HCT116 (cell line): ENCODE measurements around the gene DNAAF6. TPM values are rescaled to one million over a fixed set of nuclear protein-coding genes. Genes with fewer than 3 reads are reported as not detected.
A peak's percentile ranks its signal among the peaks of the same experiment; 100 is the strongest.

ENCODE experiments used
- ATAC-seq: fragments of 200-7000 bp; cut with Tn5 transposase; 2 replicates; pipeline ENCODE4 v1.9.1; 2020; ENCODE audit warnings: mild to moderate bottlenecking, moderate library complexity
- BruUV-seq: library from RNA; stranded (reverse); fragments of 400-500 nt; replicated peaks from 2 replicates; lab custom pipeline; 2021; lab: Mats Ljungman, UMichigan
- CTCF ChIA-PET: fragments of 300-600 bp; sonication (Branson Sonifier 250); formaldehyde crosslinking; loops from one replicate; lab custom pipeline; 2021; ENCODE audit warnings: antibody characterized with exemption; lab: Charles Lee
- POLR2A ChIA-PET: fragments of 300-600, 350-600 bp; sonication (Branson Sonifier 250); formaldehyde crosslinking; loops from one replicate; lab custom pipeline; 2021; ENCODE audit warnings: antibody characterized with exemption; lab: Charles Lee
- RAD21 ChIA-PET, 2 experiments: fragments of 300-600 bp; sonication (Branson Sonifier 250); formaldehyde crosslinking; loops; one replicate each; lab custom pipeline; 2023; ENCODE audit warnings: low total read pairs in 2 of 2; ENCODE audit not compliant: uncharacterized antibody in 2 of 2, unreplicated experiment in 2 of 2, low non-redundant PET in 1 of 2; lab: Charles Lee
- DNase-seq: peaks from one replicate; pipeline ENCODE4 v3.0.0-alpha.2; 2010; ENCODE audit warnings: low read depth, low spot score
- H2AFZ ChIP-seq: fragments of 200-600 bp; shearing (Covaris generic), sonication (generic); 2 replicates; pipeline ENCODE4 v1.6.1; 2017; ENCODE audit warnings: low read depth, mixed run types, mixed read lengths, antibody characterized with exemption, low read length; ENCODE audit not compliant: poor library complexity, severe bottlenecking
- H3K27ac ChIP-seq: 2 replicates; pipeline ENCODE4 v1.5.1; 2012; ENCODE audit warnings: low read depth, low read length
- H3K27me3 ChIP-seq: fragments of 200-600 bp; sonication (generic); 2 replicates; pipeline ENCODE4 v1.6.1; 2016; ENCODE audit warnings: mixed run types, low read length, mixed read lengths; ENCODE audit not compliant: insufficient read depth
- H3K36me3 ChIP-seq, 2 experiments: fragments of 200-500 bp in 1 of 2; fragments of 200-600 bp in 1 of 2; sonication (Bioruptor generic) in 1 of 2; sonication (generic) in 1 of 2; 2 replicates each; pipeline versions ENCODE4 v1.5.1 to v1.6.1; 2014 to 2016; ENCODE audit warnings: low read length in 2 of 2, inconsistent platforms in 1 of 2, mixed read lengths in 1 of 2, mixed run types in 1 of 2; ENCODE audit not compliant: insufficient read depth in 2 of 2, control insufficient read depth in 1 of 2
- H3K4me1 ChIP-seq, 2 experiments: fragments of 200-600 bp in 1 of 2; sonication (generic) in 1 of 2; 2 replicates each; pipeline versions ENCODE4 v1.5.1 to v1.6.1; 2012 to 2017; ENCODE audit warnings: low read length in 2 of 2, inconsistent platforms in 1 of 2, mild to moderate bottlenecking in 1 of 2, mixed read lengths in 1 of 2, mixed run types in 1 of 2, moderate library complexity in 1 of 2; ENCODE audit not compliant: insufficient read depth in 2 of 2, control insufficient read depth in 1 of 2
- H3K4me2 ChIP-seq: fragments of 200-600 bp; sonication (generic); 2 replicates; pipeline ENCODE4 v1.6.1; 2017; ENCODE audit warnings: mixed run types, low read length, mixed read lengths
- H3K4me3 ChIP-seq, 2 experiments: fragments of 200-600 bp in 1 of 2; sonication (generic) in 1 of 2; replicated peaks in 1 of 2; 2 replicates each; pipeline ENCODE4 v1.5.1; 2011 to 2016; ENCODE audit warnings: low read length in 2 of 2, control low read depth in 1 of 2, low read depth in 1 of 2, mild to moderate bottlenecking in 1 of 2, mixed read lengths in 1 of 2, mixed run types in 1 of 2
- H3K79me2 ChIP-seq: fragments of 200-600 bp; sonication (generic); 2 replicates; pipeline ENCODE4 v1.6.1; 2017; ENCODE audit warnings: mild to moderate bottlenecking, mixed run types, low read length, moderate library complexity, mixed read lengths; ENCODE audit not compliant: insufficient read depth
- H3K9ac ChIP-seq: fragments of 200-600 bp; sonication (generic); 2 replicates; pipeline ENCODE4 v1.6.1; 2016; ENCODE audit warnings: low read length, mixed read lengths
- H3K9me2 ChIP-seq: fragments of 200-600 bp; sonication (generic), shearing (Covaris generic); 2 replicates; pipeline ENCODE4 v1.6.1; 2017; ENCODE audit warnings: mixed run types, mild to moderate bottlenecking, moderate library complexity; ENCODE audit not compliant: insufficient read depth
- H3K9me3 ChIP-seq, 2 experiments: fragments of 200-500 bp in 1 of 2; fragments of 200-600 bp in 1 of 2; sonication (Bioruptor generic) in 1 of 2; sonication (generic) in 1 of 2; 2 replicates each; pipeline ENCODE4 v1.6.1; 2014 to 2017; ENCODE audit warnings: low read length in 2 of 2, mixed read lengths in 2 of 2, inconsistent platforms in 1 of 2, low read depth in 1 of 2, mild to moderate bottlenecking in 1 of 2, mixed run types in 1 of 2, moderate library complexity in 1 of 2; ENCODE audit not compliant: control insufficient read depth in 1 of 2, insufficient read depth in 1 of 2
- H4K20me1 ChIP-seq: fragments of 200-600 bp; sonication (generic), shearing (Covaris generic); 2 replicates; pipeline ENCODE4 v1.6.1; 2017; ENCODE audit warnings: mixed run types, mild to moderate bottlenecking, moderate library complexity; ENCODE audit not compliant: insufficient read depth
- ATF3 ChIP-seq: IDR thresholded peaks from 2 replicates; pipeline ENCODE4 v1.6.1; 2012
- CEBPB ChIP-seq: IDR thresholded peaks from 2 replicates; pipeline ENCODE4 v1.6.1; 2012; ENCODE audit warnings: low read depth
- EGR1 ChIP-seq: IDR thresholded peaks from 2 replicates; pipeline ENCODE4 v1.6.1; 2012; ENCODE audit warnings: low read depth
- ELF1 ChIP-seq: IDR thresholded peaks from 2 replicates; pipeline ENCODE4 v1.6.1; 2012; ENCODE audit warnings: low read depth, borderline replicate concordance
- EZH2 ChIP-seq: fragments of 200-600 bp; sonication (generic); IDR thresholded peaks from 2 replicates; pipeline ENCODE4 v1.6.1; 2017; ENCODE audit warnings: antibody characterized with exemption, mixed run types
- EZH2phosphoT487 ChIP-seq: fragments of 200-600 bp; IDR thresholded peaks from 2 replicates; pipeline ENCODE4 v1.6.1; 2018; ENCODE audit warnings: antibody characterized with exemption, borderline replicate concordance
- REST ChIP-seq: IDR thresholded peaks from 2 replicates; pipeline ENCODE4 v1.6.1; 2012; ENCODE audit warnings: low read depth
- SIN3A ChIP-seq: IDR thresholded peaks from 2 replicates; pipeline ENCODE4 v1.6.1; 2012; ENCODE audit warnings: low read depth
- TCF7L2 ChIP-seq: IDR thresholded peaks from 2 replicates; pipeline ENCODE4 v1.7.0; 2011; ENCODE audit warnings: borderline replicate concordance, inconsistent platforms; ENCODE audit not compliant: insufficient read depth, insufficient read length; ENCODE audit errors: extremely low read depth
- ZBTB33 ChIP-seq: IDR thresholded peaks from 2 replicates; pipeline ENCODE4 v1.6.1; 2011; ENCODE audit warnings: mild to moderate bottlenecking, low read length, moderate library complexity; ENCODE audit not compliant: insufficient replicate concordance; ENCODE audit errors: extremely low read depth
- ZNF274 ChIP-seq: fragments of 200-500 bp; sonication (Bioruptor generic); IDR thresholded peaks from 2 replicates; pipeline ENCODE4 v1.6.1; 2014; ENCODE audit warnings: mild to moderate bottlenecking, low read depth, low read length, inconsistent platforms
- intact Hi-C: fragments of 100-400 bp; cut with micrococcal nuclease; formaldehyde crosslinking; loops from 2 replicates; pipeline ENCODE4 v1.10.0; 2022
- total RNA-seq: library from RNA; stranded (reverse); gene quantifications from one replicate; pipeline ENCODE4 v1.2.1, GENCODE V29; 2021; ENCODE audit not compliant: unreplicated experiment

DNAAF6 gene
- total RNA-seq, 1 experiment from 2014 or later = not detected

GRCh38 chrX:107199491-107199890 lies 6.9 kb upstream of the DNAAF6 start:
- CTCF ChIA-PET = no interaction called here
- H3K27me3 ChIP-seq = no peaks in the 10 kb centered on the region
- H3K4me2 ChIP-seq = peak overlapping the region; percentile 5; the same call in 1 of the 2 replicates
- H3K9ac ChIP-seq = no peak overlapping the region
- TF ChIP-seq ZBTB33 (no peak), ZNF274 (no peak), SIN3A (no peak), REST (no peak), CEBPB (no peak), ATF3 (no peak), TCF7L2 (no peak), EZH2 (no peak), EZH2phosphoT487 (no peak), ELF1 (no peak), EGR1 (no peak)
- TF ChIP-seq, all 23 proteins: peak for 0
- Histone ChIP-seq H3K4me3 (no peak overlapping the region), H2AFZ (no peak overlapping the region), H3K36me3 (no peaks in the 10 kb centered on the region), H3K27ac (no peak overlapping the region), H3K4me1 (peaks cover 0 to 14% of the 10 kb centered on the region in 2 experiments; a peak in 2 of 4 replicates), H3K79me2 (peaks cover 6% of the 10 kb centered on the region; the same call in 1 of the 2 replicates), H3K9me2 (no peaks in the 10 kb centered on the region), H4K20me1 (no peaks in the 10 kb centered on the region), H3K9me3 (no peaks in the 10 kb centered on the region)
- ATAC-seq = no peak
- BruUV-seq = no TSS peak
- RAD21 ChIA-PET = no interaction called here
- POLR2A ChIA-PET = no interaction called here
- intact Hi-C loops = no loop called here
- DNase-seq = no peak
